WTC11 (cell line): ENCODE results near the gene GGN. TPM values are rescaled to one million over a fixed set of nuclear protein-coding genes. Genes with fewer than 3 reads are reported as not detected.

Source experiments
- ATAC-seq: fragments of 200-7000 bp; cut with Tn5 transposase; 2 replicates; pipeline ENCODE4 v1.10.0; 2021; ENCODE audit warnings: mild to moderate bottlenecking, moderate library complexity
- CTCF ChIA-PET: fragments of 300-600 bp; sonication (Branson Sonifier 250); formaldehyde crosslinking; loops from one replicate; lab custom pipeline; 2021; ENCODE audit warnings: antibody characterized with exemption; lab: Charles Lee
- POLR2A ChIA-PET: fragments of 350-600 bp; sonication (Branson Sonifier 250); formaldehyde crosslinking; loops from one replicate; lab custom pipeline; 2021; ENCODE audit warnings: antibody characterized with exemption; lab: Charles Lee
- DNase-seq: peaks from one replicate; pipeline ENCODE4 v3.0.0; 2021; ENCODE audit warnings: low spot score
- H3K27ac Mint-ChIP-seq: 2 replicates; pipeline ENCODE4 v1.8.0; 2021; ENCODE audit warnings: mixed read lengths
- H3K27me3 Mint-ChIP-seq: 2 replicates; pipeline ENCODE4 v1.8.0; 2021; ENCODE audit warnings: low read depth, mild to moderate bottlenecking, moderate library complexity, mixed read lengths
- H3K36me3 Mint-ChIP-seq: 2 replicates; pipeline ENCODE4 v1.8.0; 2021; ENCODE audit warnings: mixed read lengths
- H3K4me1 Mint-ChIP-seq: 2 replicates; pipeline ENCODE4 v1.8.0; 2022; ENCODE audit warnings: mixed read lengths
- H3K4me3 Mint-ChIP-seq: 2 replicates; pipeline ENCODE4 v1.8.0; 2021; ENCODE audit warnings: mild to moderate bottlenecking, moderate library complexity, mixed read lengths
- H3K9me3 Mint-ChIP-seq: 2 replicates; pipeline ENCODE4 v1.8.0; 2021; ENCODE audit warnings: mixed read lengths
- ATF1 ChIP-seq: sonication (generic); formaldehyde crosslinking; IDR thresholded peaks from 2 replicates; pipeline ENCODE4 v1.8.1; 2023; ENCODE audit warnings: mild to moderate bottlenecking, moderate library complexity, missing genetic modification reagents
- ATF2 ChIP-seq: sonication (generic); formaldehyde crosslinking; IDR thresholded peaks from 2 replicates; pipeline ENCODE4 v1.8.1; 2022; ENCODE audit warnings: low read depth, missing genetic modification reagents, borderline replicate concordance
- ETV6 ChIP-seq: sonication (generic); formaldehyde crosslinking; IDR thresholded peaks from 2 replicates; pipeline ENCODE4 v1.8.1; 2022; ENCODE audit warnings: mild to moderate bottlenecking, missing genetic modification reagents
- FOXP1 ChIP-seq: sonication (generic); formaldehyde crosslinking; IDR thresholded peaks from 2 replicates; pipeline ENCODE4 v1.8.0; 2022; ENCODE audit warnings: missing genetic modification reagents, mild to moderate bottlenecking, moderate library complexity, borderline replicate concordance
- HMGXB4 ChIP-seq: sonication (generic); formaldehyde crosslinking; IDR thresholded peaks from 2 replicates; pipeline ENCODE4 v1.8.1; 2023; ENCODE audit warnings: mild to moderate bottlenecking, moderate library complexity, missing genetic modification reagents
- IRF2 ChIP-seq: sonication (generic); formaldehyde crosslinking; IDR thresholded peaks from 2 replicates; pipeline ENCODE4 v1.8.0; 2022; ENCODE audit warnings: low read depth, missing genetic modification reagents, borderline replicate concordance
- MYBL2 ChIP-seq: sonication (generic); formaldehyde crosslinking; IDR thresholded peaks from 2 replicates; pipeline ENCODE4 v1.8.1; 2023; ENCODE audit warnings: mild to moderate bottlenecking, moderate library complexity, missing genetic modification reagents
- NR2C2 ChIP-seq: sonication (generic); formaldehyde crosslinking; IDR thresholded peaks from 2 replicates; pipeline ENCODE4 v1.8.0; 2022; ENCODE audit warnings: mild to moderate bottlenecking, missing genetic modification reagents
- RELA ChIP-seq: sonication (generic); formaldehyde crosslinking; IDR thresholded peaks from 2 replicates; pipeline ENCODE4 v1.8.1; 2022; ENCODE audit warnings: missing genetic modification reagents, mild to moderate bottlenecking, borderline replicate concordance
- SP1 ChIP-seq: sonication (generic); formaldehyde crosslinking; conservative IDR thresholded peaks from 2 replicates; pipeline ENCODE4 v1.8.1; 2022; ENCODE audit warnings: missing genetic modification reagents
- TCF7 ChIP-seq: sonication (generic); formaldehyde crosslinking; IDR thresholded peaks from 2 replicates; pipeline ENCODE4 v1.8.0; 2022; ENCODE audit warnings: mild to moderate bottlenecking, low read depth, missing genetic modification reagents, moderate library complexity
- TP53 ChIP-seq: sonication (generic); formaldehyde crosslinking; IDR thresholded peaks from 2 replicates; pipeline ENCODE4 v1.8.1; 2023; ENCODE audit warnings: mild to moderate bottlenecking, missing genetic modification reagents
- ZNF317 ChIP-seq: sonication (generic); formaldehyde crosslinking; IDR thresholded peaks from 2 replicates; pipeline ENCODE4 v1.8.1; 2023; ENCODE audit warnings: low read depth, mild to moderate bottlenecking, moderate library complexity, missing genetic modification reagents, borderline replicate concordance
- total RNA-seq: library from RNA; stranded (reverse); gene quantifications from 3 replicates; pipeline ENCODE4 v1.2.3, GENCODE V29; 2021

Gene GGN
- total RNA-seq, 1 experiment from 2014 or later = 2.4 TPM

- TF ChIP-seq FOXP1 (CRISPR knock-in tag) (no peak), ETV6 (0 out of 2 replicates have a peak, but pooled peaks have one; percentile 57), ZNF317 (CRISPR knock-in tag) (0 out of 2 replicates have a peak, but pooled peaks have one; percentile 2), RELA (CRISPR knock-in tag) (no peak; the same call in 1 of the 2 replicates), HMGXB4 (peak; percentile 77)
These were observed 1.5 kb upstream of the GGN start (continued) for GRCh38 chr19:38389101-38389925.

DNA sequence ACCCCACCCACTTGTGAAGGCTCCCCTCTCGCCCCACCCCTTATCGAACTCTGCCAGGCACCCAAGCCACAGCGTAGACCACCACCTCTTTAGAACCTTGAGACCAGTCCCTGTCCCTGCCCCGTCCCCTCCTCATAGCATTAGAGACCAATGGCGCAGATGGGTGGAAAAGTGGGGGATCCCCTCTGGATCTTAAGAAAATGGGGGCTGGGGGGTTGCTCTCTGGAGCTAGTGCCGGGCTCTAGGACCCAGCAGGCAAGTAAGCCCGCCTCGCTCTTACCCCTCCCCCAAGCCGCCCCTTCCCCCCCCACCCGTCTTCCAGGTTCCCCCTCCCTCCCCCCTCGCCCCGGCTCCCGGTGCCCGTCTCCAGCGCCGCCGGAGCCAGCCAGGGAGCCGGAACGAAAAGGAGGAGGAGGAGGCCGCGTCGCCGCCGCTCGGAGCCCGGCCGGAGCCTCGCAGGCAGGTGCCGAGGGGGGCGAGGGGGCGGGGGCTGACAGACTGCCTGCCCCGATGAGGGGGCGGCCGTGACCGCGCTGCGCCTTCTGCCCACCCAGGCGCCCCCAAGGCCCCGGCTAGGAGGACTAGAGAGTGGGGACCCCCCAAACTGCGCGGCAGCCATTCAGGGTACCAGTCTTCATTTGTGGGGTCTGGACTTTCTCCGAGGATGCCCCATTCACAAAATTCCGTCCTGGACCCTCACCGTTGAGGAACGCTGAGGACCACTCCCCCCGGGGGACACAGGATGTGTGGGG is 691 bp upstream of the GGN start, which contains the start of gene SPRED3:
Gene SPRED3 (plus strand): TSS at position 349 of the 752 bp plus-strand sequence. CDS start 1,606 bp downstream, outside the sequence.
- DNase-seq (peak; percentile 73), ATAC-seq (peak; percentile 0; the same call in 1 of the 2 replicates)
- ChIA-PET CTCF (interaction anchor here (0.7 to 5.4 kb wide), 23 partner anchors 14 to 486 kb away, joined by 3 to 110 read pairs (median 5); partner anchors contain the start of genes CATSPERG, FAM98C, KCNK6 and PPP1R14A), POLR2A (interaction anchor here (0.8 to 2.3 kb wide), 14 partner anchors 14 to 482 kb away, joined by 3 to 27 read pairs (median 4); partner anchors contain the start of genes ACTN4, FAM98C, PSMD8 and SIPA1L3)
- Mint-ChIP-seq H3K4me1 (peaks cover 28% of the 10 kb centered on the region), H3K9me3 (no peaks in the 10 kb centered on the region), H3K4me3 (peak within 1 kb of the TSS; percentile 85), H3K27me3 (peaks cover 3% of the 10 kb centered on the region; the same call in 1 of the 2 replicates), H3K36me3 (peaks cover 23% of the 10 kb centered on the region), H3K27ac (peak within 1 kb of the TSS; percentile 97)
- TF ChIP-seq ZNF317 (CRISPR knock-in tag) (0 out of 2 replicates have a peak, but pooled peaks have one; percentile 5), MYBL2 (CRISPR knock-in tag) (0 out of 2 replicates have a peak, but pooled peaks have one; percentile 40), ATF1 (CRISPR knock-in tag) (no peak), ETV6 (no peak), HMGXB4 (peak; percentile 45; the same call in 1 of the 2 replicates), SP1 (CRISPR knock-in tag) (0 out of 2 replicates have a peak, but pooled peaks have one; percentile 47), TP53 (CRISPR knock-in tag) (0 out of 2 replicates have a peak, but pooled peaks have one; percentile 39)

GRCh38 chr19:38386971-38387549 is 774 bp downstream of the GGN start:
- H3K36me3 Mint-ChIP-seq = peaks cover 25% of the 10 kb centered on the region
- H3K27ac Mint-ChIP-seq = peak overlapping the region; percentile 95
- H3K4me3 Mint-ChIP-seq = peak overlapping the region; percentile 85
- no peak; the same call in 1 of the 2 replicates for ATAC-seq
- TF ChIP-seq TCF7 = no peak
- TF ChIP-seq ATF2 = no peak
- no peak for TF ChIP-seq IRF2
- TF ChIP-seq NR2C2 (CRISPR knock-in tag) = no peak
- peaks cover 28% of the 10 kb centered on the region for H3K4me1 Mint-ChIP-seq
- peak; percentile 39 for DNase-seq
- ChIA-PET CTCF (interaction anchor here (0.7 to 5.4 kb wide), 25 partner anchors 12 to 544 kb away, joined by 3 to 110 read pairs (median 5); partner anchors contain the start of genes ACTN4, CATSPERG, EIF3K and FAM98C), POLR2A (interaction anchor here (1.0 to 2.3 kb wide), 11 partner anchors 11 to 261 kb away, joined by 3 to 27 read pairs (median 4); partner anchors contain the start of genes ACTN4, FAM98C and PSMD8)
- H3K9me3 Mint-ChIP-seq = no peaks in the 10 kb centered on the region
- H3K27me3 Mint-ChIP-seq = peaks cover 3% of the 10 kb centered on the region; the same call in 1 of the 2 replicates
